ENCODE measurements around the gene FAM162A.

FAM162A gene

GRCh38 chr3:122382888-122383666 is 905 bp upstream of the FAM162A start, which contains the start of gene MIX23 (continued):
- TF ChIP-seq PRDM2 (tag by site-specific recombination; IDR thresholded peaks at IDR 0.05; ENCODE audit: borderline replicate concordance) (no peak), ZNF48 (tag by site-specific recombination; IDR thresholded peaks at IDR 0.05) (no peak), ZNF449 (tag by site-specific recombination; IDR thresholded peaks at IDR 0.05) (no peak)

- no peaks in the 10 kb centered on the region for H3K4me1 ChIP-seq (ENCODE audit: control insufficient read depth, insufficient read depth, low read length)
- H3K27ac ChIP-seq (ENCODE audit: extremely low read depth, low read depth, low read length): no peak overlapping the region
- H3K4me3 ChIP-seq (ENCODE audit: low read depth, low read length): no peak overlapping the region
- H3K9me3 ChIP-seq (ENCODE audit: control insufficient read depth, insufficient read depth, low read depth, low read length): no peaks in the 10 kb centered on the region
- TF ChIP-seq ZSCAN5A (tag by site-specific recombination; IDR thresholded peaks at IDR 0.05) (no peak), ZNF2 (tag by site-specific recombination; IDR thresholded peaks at IDR 0.05) (no peak), ZNF223 (tag by site-specific recombination; IDR thresholded peaks at IDR 0.05) (no peak), ZNF19 (tag by site-specific recombination; IDR thresholded peaks at IDR 0.05; ENCODE audit: low read depth) (no peak), ZNF404 (tag by site-specific recombination; IDR thresholded peaks at IDR 0.05) (no peak)
- H3K36me3 ChIP-seq (ENCODE audit: control insufficient read depth in 2 of 2, insufficient read depth in 1 of 2, low read length in 2 of 2): peaks cover 0 to 11% of the 10 kb centered on the region in 2 experiments; a peak in 2 of 3 replicates
- POLR2A ChIA-PET: no interaction called here
- CTCF ChIA-PET: no interaction called here
Measured at GRCh38 chr3:122387709-122388108, 3.7 kb downstream of the FAM162A start.

- no peaks in the 10 kb centered on the region for H3K4me1 ChIP-seq (ENCODE audit: control insufficient read depth, insufficient read depth, low read length)
- no peaks in the 10 kb centered on the region for H3K9me3 ChIP-seq (ENCODE audit: control insufficient read depth, insufficient read depth, low read depth, low read length)
- H3K36me3 ChIP-seq (ENCODE audit: control insufficient read depth in 2 of 2, insufficient read depth in 1 of 2, low read length in 2 of 2): peaks cover 0 to 11% of the 10 kb centered on the region in 2 experiments; a peak in 2 of 3 replicates
- CTCF ChIA-PET: interaction anchor here (0.5 to 0.9 kb wide), 3 partner anchors 69 to 291 kb away, joined by 3 to 4 read pairs (median 4); no protein-coding TSS in a partner anchor
- H3K4me3 ChIP-seq (ENCODE audit: low read depth, low read length): no peak overlapping the region
- POLR2A ChIA-PET: no interaction called here
- H3K27ac ChIP-seq (ENCODE audit: extremely low read depth, low read depth, low read length): no peak overlapping the region
- TF ChIP-seq ZBTB49 (tag by site-specific recombination; IDR thresholded peaks at IDR 0.05; ENCODE audit: low read depth) (no peak), ZBTB10 (tag by site-specific recombination; IDR thresholded peaks at IDR 0.05) (no peak), ZNF670 (tag by site-specific recombination; IDR thresholded peaks at IDR 0.05; ENCODE audit: low read depth) (no peak), ZNF571 (tag by site-specific recombination; IDR thresholded peaks at IDR 0.05) (no peak), ZBTB6 (tag by site-specific recombination; IDR thresholded peaks at IDR 0.05) (no peak), ZNF121 (tag by site-specific recombination; IDR thresholded peaks at IDR 0.05) (no peak), ZNF707 (tag by site-specific recombination; IDR thresholded peaks at IDR 0.05) (no peak), ZNF510 (tag by site-specific recombination; IDR thresholded peaks at IDR 0.05; ENCODE audit: insufficient replicate concordance) (no peak)
Measured at GRCh38 chr3:122389197-122389596, 5.2 kb downstream of the FAM162A start.
